OCI-LY7 (cell line): ENCODE results near the gene PPFIBP1. TPM values are rescaled to one million over a fixed set of nuclear protein-coding genes. Genes with fewer than 3 reads are reported as not detected.

ENCODE experiments used
- BruUV-seq: library from RNA; stranded (reverse); fragments of 400-500 nt; replicated peaks from 2 replicates; lab custom pipeline; 2021; lab: Mats Ljungman, UMichigan
- CTCF ChIA-PET: fragments of 300-600 bp; sonication (Branson Sonifier 250); formaldehyde crosslinking; loops from one replicate; lab custom pipeline; 2022; ENCODE audit warnings: antibody characterized with exemption; ENCODE audit not compliant: unreplicated experiment; lab: Charles Lee
- POLR2A ChIA-PET: fragments of 300-600 bp; sonication (Branson Sonifier 250); formaldehyde crosslinking; loops from one replicate; lab custom pipeline; 2022; ENCODE audit warnings: antibody characterized with exemption; lab: Charles Lee
- DNase-seq: peaks from one replicate; pipeline ENCODE4 v3.0.0-alpha.2; 2015; ENCODE audit warnings: low spot score
- H2AFZ ChIP-seq: fragments of 200-600 bp; sonication (generic), shearing (Covaris generic); 2 replicates; pipeline ENCODE4 v1.6.1; 2014; ENCODE audit warnings: mild to moderate bottlenecking, antibody characterized with exemption, low read length, moderate library complexity
- H3K27ac ChIP-seq: fragments of 200-600 bp; sonication (generic); 2 replicates; pipeline ENCODE4 v1.5.1; 2014; ENCODE audit warnings: mixed run types, low read depth, mild to moderate bottlenecking, moderate library complexity, low read length, inconsistent platforms; ENCODE audit not compliant: poor library complexity, severe bottlenecking
- H3K36me3 ChIP-seq: fragments of 200-600 bp; sonication (generic); 2 replicates; pipeline ENCODE4 v1.6.1; 2014; ENCODE audit warnings: mild to moderate bottlenecking, antibody characterized with exemption, low read length, moderate library complexity, mixed read lengths; ENCODE audit not compliant: insufficient read depth
- H3K4me1 ChIP-seq: fragments of 200-600 bp; sonication (generic); 2 replicates; pipeline ENCODE4 v1.5.1; 2014; ENCODE audit warnings: mild to moderate bottlenecking, low read length; ENCODE audit not compliant: insufficient read depth, poor library complexity, severe bottlenecking
- H3K4me2 ChIP-seq: fragments of 200-600 bp; sonication (generic); 2 replicates; pipeline ENCODE4 v1.6.1; 2014; ENCODE audit warnings: mild to moderate bottlenecking, low read length
- H3K4me3 ChIP-seq: fragments of 200-600 bp; sonication (generic); 2 replicates; pipeline ENCODE4 v1.5.1; 2014; ENCODE audit warnings: mild to moderate bottlenecking, low read depth, low read length; ENCODE audit not compliant: poor library complexity, severe bottlenecking
- H3K79me2 ChIP-seq: fragments of 200-600 bp; sonication (generic); 2 replicates; pipeline ENCODE4 v1.6.1; 2016; ENCODE audit warnings: low read depth, mild to moderate bottlenecking, low read length, moderate library complexity, mixed read lengths; ENCODE audit not compliant: insufficient read depth
- H3K9me2 ChIP-seq: fragments of 200-600 bp; sonication (generic); 2 replicates; pipeline ENCODE4 v1.6.1; 2016; ENCODE audit warnings: mild to moderate bottlenecking, low read length, mixed read lengths; ENCODE audit not compliant: insufficient read depth
- H3K9me3 ChIP-seq: fragments of 200-600 bp; sonication (generic); 2 replicates; pipeline ENCODE4 v1.6.1; 2014; ENCODE audit warnings: mild to moderate bottlenecking, mixed run types, low read length, mixed read lengths
- H4K20me1 ChIP-seq: fragments of 200-600 bp; sonication (generic); 2 replicates; pipeline ENCODE4 v1.6.1; 2014; ENCODE audit warnings: mild to moderate bottlenecking, antibody characterized with exemption, low read length, moderate library complexity, mixed read lengths; ENCODE audit not compliant: insufficient read depth
- CTCF ChIP-seq: fragments of 200-600 bp; sonication (generic); conservative IDR thresholded peaks from 2 replicates; pipeline ENCODE4 v1.5.1; 2014; ENCODE audit warnings: mild to moderate bottlenecking, antibody characterized with exemption, low read length, moderate library complexity, mixed read lengths
- EZH2phosphoT487 ChIP-seq: fragments of 200-600 bp; sonication (generic); IDR thresholded peaks from 2 replicates; pipeline ENCODE4 v1.6.1; 2018; ENCODE audit warnings: low read depth, borderline replicate concordance, mild to moderate bottlenecking, mixed run types, antibody characterized with exemption, low read length, moderate library complexity, mixed read lengths
- intact Hi-C: fragments of 100-400 bp; cut with micrococcal nuclease; formaldehyde crosslinking; loops from one replicate; pipeline ENCODE4 v1.10.0; 2022; ENCODE audit not compliant: unreplicated experiment
- total RNA-seq, 2 experiments: library from RNA; depleted of rRNA in 1 of 2; stranded (reverse); fragments of >200 nt in 1 of 2; shearing (Covaris generic) in 1 of 2; gene quantifications; 2 replicates each; pipeline ENCODE4 v1.2.3, GENCODE V29; 2014 to 2022

The PPFIBP1 gene
- total RNA-seq, 2 experiments from 2014 or later: 7.3 to 14.6 TPM

- intact Hi-C loops: no loop called here
- CTCF ChIA-PET: no interaction called here
- POLR2A ChIA-PET: interaction anchor here (0.6 to 2.0 kb wide), 4 partner anchors 14 to 561 kb away, joined by 3 to 7 read pairs (median 4); no protein-coding TSS in a partner anchor
- no peak overlapping the region for H3K4me2 ChIP-seq
- H3K9me3 ChIP-seq: no peaks in the 10 kb centered on the region
- H3K4me1 ChIP-seq: no peaks in the 10 kb centered on the region
- H3K4me3 ChIP-seq: no peak overlapping the region
- TF ChIP-seq CTCF (no peak), EZH2phosphoT487 (no peak)
- no peaks in the 10 kb centered on the region for H3K36me3 ChIP-seq
- no peaks in the 10 kb centered on the region for H4K20me1 ChIP-seq
- BruUV-seq: no TSS peak
- H2AFZ ChIP-seq: no peak overlapping the region
- no peaks in the 10 kb centered on the region for H3K79me2 ChIP-seq
- no peak overlapping the region for H3K27ac ChIP-seq
- no peaks in the 10 kb centered on the region for H3K9me2 ChIP-seq
- no peak for DNase-seq
Observed at GRCh38 chr12:27674989-27675388, 151.0 kb downstream of the PPFIBP1 start.

- H3K9me3 ChIP-seq: no peaks in the 10 kb centered on the region
- TF ChIP-seq CTCF (no peak), EZH2phosphoT487 (no peak)
- H3K27ac ChIP-seq: no peak overlapping the region
- H3K36me3 ChIP-seq: no peaks in the 10 kb centered on the region
- no peaks in the 10 kb centered on the region for H3K9me2 ChIP-seq
- H4K20me1 ChIP-seq: no peaks in the 10 kb centered on the region
- DNase-seq: no peak
- POLR2A ChIA-PET: no interaction called here
- no peak overlapping the region for H3K4me2 ChIP-seq
- intact Hi-C loops: no loop called here
- H3K79me2 ChIP-seq: no peaks in the 10 kb centered on the region
- H3K4me3 ChIP-seq: no peak overlapping the region
- CTCF ChIA-PET: no interaction called here
- H2AFZ ChIP-seq: no peak overlapping the region
- no TSS peak for BruUV-seq
- no peaks in the 10 kb centered on the region for H3K4me1 ChIP-seq
Observed at GRCh38 chr12:27680619-27681018, 156.6 kb downstream of the PPFIBP1 start.

- Histone ChIP-seq H4K20me1 (no peaks in the 10 kb centered on the region), H2AFZ (no peak overlapping the region), H3K4me2 (no peak overlapping the region), H3K27ac (no peak overlapping the region), H3K9me2 (no peaks in the 10 kb centered on the region), H3K4me3 (no peak overlapping the region), H3K36me3 (no peaks in the 10 kb centered on the region), H3K79me2 (no peaks in the 10 kb centered on the region), H3K4me1 (no peaks in the 10 kb centered on the region), H3K9me3 (no peaks in the 10 kb centered on the region)
- intact Hi-C loops: no loop called here
- ChIA-PET POLR2A (interaction anchor here (0.8 kb wide), 1 partner anchor 20 kb away, joined by 4 read pairs; no protein-coding TSS in a partner anchor), CTCF (no interaction called here)
- BruUV-seq: no TSS peak
- no peak for DNase-seq
- TF ChIP-seq CTCF: no peak
- TF ChIP-seq EZH2phosphoT487: no peak
Observed at GRCh38 chr12:27682534-27682933, 158.5 kb downstream of the PPFIBP1 start.
